Lung (tissue), 12 donors: ENCODE measurements around the gene STN1. TPM values are rescaled to one million over a fixed set of nuclear protein-coding genes. Genes with fewer than 3 reads are reported as not detected.

Source experiments
- ATAC-seq: fragments of 200-7000 bp; cut with Tn5 transposase; one replicate; pipeline ENCODE4 v1.9.1; 2020; ENCODE audit warnings: moderate number of reproducible peaks; ENCODE audit not compliant: insufficient read depth, low FRiP score
- DNase-seq, 3 donors: peaks; one replicate each; pipeline ENCODE4 v3.0.0-alpha.2; 2013 to 2017
- H3K27ac ChIP-seq, 2 donors: one replicate each; pipeline ENCODE4 v1.5.1; 2013; ENCODE audit warnings: mild to moderate bottlenecking in 2 of 2, moderate library complexity in 2 of 2, control low read depth in 1 of 2, inconsistent platforms in 1 of 2, low read depth in 1 of 2, low read length in 1 of 2
- H3K27me3 ChIP-seq, 3 donors: one replicate each; pipeline ENCODE4 v1.5.1; 2013; ENCODE audit warnings: low read length in 2 of 3; ENCODE audit not compliant: control insufficient read depth in 3 of 3, insufficient read depth in 3 of 3
- H3K36me3 ChIP-seq, 4 donors: one replicate each; pipeline ENCODE4 v1.5.1; 2013; ENCODE audit warnings: low read length in 4 of 4, mild to moderate bottlenecking in 1 of 4, moderate library complexity in 1 of 4; ENCODE audit not compliant: control insufficient read depth in 4 of 4, insufficient read depth in 4 of 4
- H3K4me1 ChIP-seq, 5 donors: one replicate each; pipeline ENCODE4 v1.5.1; 2013; ENCODE audit warnings: low read length in 5 of 5, mild to moderate bottlenecking in 2 of 5, moderate library complexity in 1 of 5; ENCODE audit not compliant: control insufficient read depth in 5 of 5, insufficient read depth in 5 of 5
- H3K4me3 ChIP-seq: one replicate; pipeline ENCODE4 v1.5.1; 2013; ENCODE audit warnings: mild to moderate bottlenecking, control low read depth, moderate library complexity
- H3K9ac ChIP-seq, 2 donors: one replicate each; pipeline ENCODE4 v1.5.1; 2013; ENCODE audit warnings: low read length in 2 of 2, control low read depth in 1 of 2; ENCODE audit not compliant: insufficient read depth in 1 of 2
- H3K9me3 ChIP-seq, 4 donors: one replicate each; pipeline ENCODE4 v1.5.1; 2013; ENCODE audit warnings: low read length in 3 of 4, mild to moderate bottlenecking in 1 of 4, moderate library complexity in 1 of 4; ENCODE audit not compliant: control insufficient read depth in 4 of 4, insufficient read depth in 3 of 4
- WGBS, 2 donors: extraction: QIAGEN DNeasy Blood & Tissue Kit; methylation state at CpG; one replicate each; pipeline ENCODE4 v1.1.7; 2013; 5-methylcytosine and 5-hydroxymethylcytosine counted together
- polyA plus RNA-seq, 2 donors: library from polyadenylated mRNA; stranded (reverse); fragments of 200-250 nt; gene quantifications; one replicate each; pipeline ENCODE4 v1.2.1, GENCODE V29; 2013
- total RNA-seq, 2 donors: library from RNA; depleted of rRNA in 1 of 2; stranded (reverse); fragments of >200 nt in 1 of 2; gene quantifications; one replicate each; pipeline ENCODE4 v1.2.1, GENCODE V29; 2014 to 2021
- TF ChIP-seq, protein P1 (sequence below): IDR thresholded peaks from 2 replicates; pipeline ENCODE4 v1.5.1; 2012; ENCODE audit warnings: mild to moderate bottlenecking; ENCODE audit errors: control extremely low read depth, extremely low read depth
- donor health status: control.
- donor health status: control.
- donor health status: Bipolar disorder and iron deficiency.
- donor health status: healthy.
- donor health status: DM: yes; HTN: yes; CAD: no.

The STN1 gene
- total and polyA plus RNA-seq, 4 donors, result 26.5 to 43.8 (median 39.1) TPM

GRCh38 chr10:103840740-103841070 is 77.3 kb downstream of the STN1 start:
- no peak overlapping the region for H3K9ac ChIP-seq
- ATAC-seq (no peak), DNase-seq (no peak)
- peaks cover 17 to 51% (median 42%) of the 10 kb centered on the region in 5 donors for H3K4me1 ChIP-seq
- H3K4me3 ChIP-seq, result no peak overlapping the region
- TF ChIP-seq, protein P1, sequence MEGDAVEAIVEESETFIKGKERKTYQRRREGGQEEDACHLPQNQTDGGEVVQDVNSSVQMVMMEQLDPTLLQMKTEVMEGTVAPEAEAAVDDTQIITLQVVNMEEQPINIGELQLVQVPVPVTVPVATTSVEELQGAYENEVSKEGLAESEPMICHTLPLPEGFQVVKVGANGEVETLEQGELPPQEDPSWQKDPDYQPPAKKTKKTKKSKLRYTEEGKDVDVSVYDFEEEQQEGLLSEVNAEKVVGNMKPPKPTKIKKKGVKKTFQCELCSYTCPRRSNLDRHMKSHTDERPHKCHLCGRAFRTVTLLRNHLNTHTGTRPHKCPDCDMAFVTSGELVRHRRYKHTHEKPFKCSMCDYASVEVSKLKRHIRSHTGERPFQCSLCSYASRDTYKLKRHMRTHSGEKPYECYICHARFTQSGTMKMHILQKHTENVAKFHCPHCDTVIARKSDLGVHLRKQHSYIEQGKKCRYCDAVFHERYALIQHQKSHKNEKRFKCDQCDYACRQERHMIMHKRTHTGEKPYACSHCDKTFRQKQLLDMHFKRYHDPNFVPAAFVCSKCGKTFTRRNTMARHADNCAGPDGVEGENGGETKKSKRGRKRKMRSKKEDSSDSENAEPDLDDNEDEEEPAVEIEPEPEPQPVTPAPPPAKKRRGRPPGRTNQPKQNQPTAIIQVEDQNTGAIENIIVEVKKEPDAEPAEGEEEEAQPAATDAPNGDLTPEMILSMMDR, result no peak
- H3K36me3 ChIP-seq, result peaks cover 0 to 3% (median 0%) of the 10 kb centered on the region in 4 donors
- no peaks in the 10 kb centered on the region for H3K9me3 ChIP-seq
- H3K27ac ChIP-seq, result peak overlapping the region; percentile 3 to 47
- WGBS, 2 donors, result 62 to 76% methylated on average over 4 of the region's 4 CpGs
- no peaks in the 10 kb centered on the region for H3K27me3 ChIP-seq

GRCh38 chr10:103839872-103840739 is 77.9 kb downstream of the STN1 start:
- H3K27me3 ChIP-seq, result no peaks in the 10 kb centered on the region
- H3K27ac ChIP-seq, result peak overlapping the region; percentile 3 to 47
- DNase-seq (no peak), ATAC-seq (peak; percentile 63)
- 56 to 65% methylated on average over 18 of the region's 18 CpGs for WGBS, 2 donors
- no peak overlapping the region for H3K9ac ChIP-seq
- TF ChIP-seq, protein P1, result no peak
- H3K36me3 ChIP-seq, result peaks cover 0 to 3% (median 0%) of the 10 kb centered on the region in 4 donors
- H3K9me3 ChIP-seq, result no peaks in the 10 kb centered on the region
- peaks cover 23 to 56% (median 48%) of the 10 kb centered on the region in 5 donors for H3K4me1 ChIP-seq
- H3K4me3 ChIP-seq, result no peak overlapping the region

DNA sequence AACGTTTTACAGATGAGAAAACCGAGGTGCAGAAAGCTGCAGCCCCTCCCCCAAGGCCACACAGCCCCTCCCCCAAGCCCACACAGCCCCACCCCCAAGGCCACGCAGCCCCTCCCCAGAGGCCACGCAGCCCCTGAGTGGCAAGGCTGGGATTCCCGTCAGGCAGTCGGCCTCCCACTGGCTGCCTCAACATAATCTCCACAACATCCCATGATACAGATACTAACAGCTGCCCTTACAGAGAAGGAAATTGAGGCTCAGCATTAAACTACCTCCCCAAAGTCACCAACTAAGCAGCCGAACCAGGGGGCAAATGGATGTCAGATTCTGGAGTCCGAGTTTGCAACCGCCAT is 78.5 kb downstream of the STN1 start:
- no peaks in the 10 kb centered on the region for H3K27me3 ChIP-seq
- TF ChIP-seq, protein P1, result no peak
- DNase-seq (no peak), ATAC-seq (no peak)
- peaks cover 0 to 3% (median 0%) of the 10 kb centered on the region in 4 donors for H3K36me3 ChIP-seq
- peaks cover 26 to 56% (median 51%) of the 10 kb centered on the region in 5 donors for H3K4me1 ChIP-seq
- H3K27ac ChIP-seq, result peak overlapping the region in 1 of 2 donors; percentile 47
- no peak overlapping the region for H3K9ac ChIP-seq
- whole genome bisulfite sequencing, 2 donors, result 86 to 88% methylated on average over 9 of the region's 9 CpGs
- H3K4me3 ChIP-seq, result no peak overlapping the region
- no peaks in the 10 kb centered on the region for H3K9me3 ChIP-seq
